IgD-negative memory B cell (primary cell): ENCODE results near the gene KIF26B. TPM values are rescaled to one million over a fixed set of nuclear protein-coding genes. Genes with fewer than 3 reads are reported as not detected.

Experiments
- H3K27ac Mint-ChIP-seq, 3 donors: one replicate each; pipeline ENCODE4 v1.8.0; 2020 to 2022; ENCODE audit warnings: mild to moderate bottlenecking in 3 of 3, mixed read lengths in 3 of 3, moderate library complexity in 1 of 3
- H3K27me3 Mint-ChIP-seq: one replicate; pipeline ENCODE4 v1.8.0; 2021; ENCODE audit warnings: mixed read lengths
- H3K36me3 Mint-ChIP-seq: one replicate; pipeline ENCODE4 v1.8.0; 2020; ENCODE audit warnings: mild to moderate bottlenecking, mixed read lengths
- H3K4me1 Mint-ChIP-seq, 3 donors: one replicate each; pipeline ENCODE4 v1.8.0; 2020 to 2022; ENCODE audit warnings: mixed read lengths in 3 of 3, mild to moderate bottlenecking in 1 of 3
- H3K4me3 Mint-ChIP-seq, 4 donors: one replicate each; pipeline ENCODE4 v1.8.0; 2020 to 2022; ENCODE audit warnings: mild to moderate bottlenecking in 4 of 4, mixed read lengths in 4 of 4, moderate library complexity in 3 of 4
- H3K9me3 Mint-ChIP-seq, 3 donors: one replicate each; pipeline ENCODE4 v1.8.0; 2020 to 2021; ENCODE audit warnings: mixed read lengths in 3 of 3, mild to moderate bottlenecking in 1 of 3
- polyA plus RNA-seq: library from polyadenylated mRNA; unstranded; fragments of 300-500 nt; fragmentation: Illumina TruSeq; gene quantifications from one replicate; pipeline ENCODE4 v1.2.3, GENCODE V29; 2021

The KIF26B gene
- polyA plus RNA-seq, 1 donor from 2014 or later = 0.29 TPM

DNA sequence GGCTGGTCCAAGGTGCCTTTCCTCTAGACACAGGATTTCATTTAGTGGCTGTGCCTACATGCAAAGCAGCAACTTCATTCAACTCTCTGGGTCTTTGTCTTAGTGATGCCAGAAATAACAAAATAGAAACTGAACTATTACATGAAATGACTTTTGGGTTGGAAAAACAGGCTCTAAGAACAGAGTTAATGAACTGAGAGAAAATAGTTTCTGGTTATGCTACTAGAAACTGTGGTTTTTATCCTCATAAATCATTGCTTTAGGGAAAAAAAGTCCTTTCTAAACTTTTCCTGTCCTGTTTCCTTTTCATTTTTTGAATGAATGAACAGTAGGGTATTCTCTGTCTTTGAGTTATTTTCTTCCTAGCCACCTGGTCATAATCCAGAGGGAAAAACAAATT is 424.0 kb downstream of the KIF26B start:
- Mint-ChIP-seq H3K4me1 (peaks cover 0 to 2% (median 1%) of the 10 kb centered on the region in 3 donors), H3K4me3 (no peak overlapping the region), H3K36me3 (no peaks in the 10 kb centered on the region), H3K27me3 (peaks cover 11% of the 10 kb centered on the region), H3K9me3 (no peaks in the 10 kb centered on the region), H3K27ac (no peak overlapping the region)

DNA sequence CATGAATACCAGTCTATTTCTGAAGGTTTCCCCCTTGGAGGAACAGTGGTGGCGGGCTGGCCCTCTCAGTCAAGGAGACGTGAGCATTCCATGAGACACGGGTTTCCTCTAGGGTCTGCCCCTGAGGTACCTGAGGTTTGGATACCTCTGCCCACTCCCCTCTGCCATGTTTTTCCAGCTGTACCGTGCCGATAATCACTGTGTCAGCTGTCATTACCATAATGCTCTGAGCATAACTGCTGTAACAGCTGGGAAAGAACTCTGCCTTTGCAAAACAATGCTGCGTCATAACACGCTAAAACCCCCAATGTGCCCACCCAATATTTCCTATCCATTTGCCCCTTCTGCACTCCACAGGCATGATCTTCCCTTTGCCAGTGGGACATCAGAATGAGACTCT is 425.1 kb downstream of the KIF26B start:
- H3K36me3 Mint-ChIP-seq = no peaks in the 10 kb centered on the region
- no peak overlapping the region for H3K27ac Mint-ChIP-seq
- H3K9me3 Mint-ChIP-seq = no peaks in the 10 kb centered on the region
- peaks cover 10% of the 10 kb centered on the region for H3K27me3 Mint-ChIP-seq
- H3K4me1 Mint-ChIP-seq = peaks cover 0 to 2% (median 1%) of the 10 kb centered on the region in 3 donors
- no peak overlapping the region for H3K4me3 Mint-ChIP-seq

DNA sequence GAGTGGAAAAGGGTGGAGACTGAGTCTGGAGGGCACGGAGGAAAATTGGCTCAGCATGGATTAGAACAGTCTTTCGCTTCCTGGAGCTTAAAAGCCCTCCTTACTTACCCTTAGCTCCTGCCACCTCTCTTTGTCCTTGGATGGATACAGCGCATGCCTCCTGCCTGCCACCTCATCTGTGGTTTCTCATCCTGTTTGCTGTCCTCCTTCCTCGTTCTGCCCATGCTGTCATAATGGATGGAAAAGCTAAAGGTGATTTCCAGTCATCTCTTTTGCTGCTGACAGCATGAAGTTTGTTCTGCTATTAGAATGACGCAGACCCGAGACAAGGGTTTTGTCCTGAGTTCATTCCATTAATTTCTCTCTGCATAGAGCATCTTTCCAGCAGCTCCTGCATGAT is 425.9 kb downstream of the KIF26B start:
- Mint-ChIP-seq H3K27ac (no peak overlapping the region), H3K27me3 (peaks cover 10% of the 10 kb centered on the region), H3K9me3 (no peaks in the 10 kb centered on the region)

DNA sequence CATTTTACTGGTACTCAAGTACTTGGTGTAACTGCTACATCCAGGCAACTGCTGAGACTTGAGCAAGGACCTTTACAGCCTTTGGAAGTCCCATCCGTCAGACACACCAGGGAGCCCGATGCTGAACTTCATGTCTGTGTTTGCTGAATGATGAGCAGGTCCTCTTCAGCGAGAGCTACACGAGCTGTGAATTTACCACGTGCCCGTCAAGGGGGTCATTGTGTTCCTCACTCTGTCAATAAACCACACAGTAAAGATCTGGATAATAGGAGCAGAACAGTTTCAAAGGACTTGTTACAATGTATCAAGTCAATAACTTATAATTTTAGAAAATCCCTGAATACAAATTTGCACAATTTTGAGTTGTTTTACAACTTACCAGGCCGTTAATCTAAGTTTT is 427.2 kb downstream of the KIF26B start:
- Mint-ChIP-seq H3K4me1 (peaks cover 0 to 2% (median 1%) of the 10 kb centered on the region in 3 donors), H3K4me3 (no peak overlapping the region), H3K9me3 (no peaks in the 10 kb centered on the region), H3K36me3 (no peaks in the 10 kb centered on the region), H3K27ac (no peak overlapping the region), H3K27me3 (peaks cover 7% of the 10 kb centered on the region)

More for the DNA sequence above, 425.9 kb downstream of the KIF26B start:
- Mint-ChIP-seq H3K4me3 (no peak overlapping the region), H3K4me1 (peaks cover 0 to 2% (median 1%) of the 10 kb centered on the region in 3 donors), H3K36me3 (no peaks in the 10 kb centered on the region)

DNA sequence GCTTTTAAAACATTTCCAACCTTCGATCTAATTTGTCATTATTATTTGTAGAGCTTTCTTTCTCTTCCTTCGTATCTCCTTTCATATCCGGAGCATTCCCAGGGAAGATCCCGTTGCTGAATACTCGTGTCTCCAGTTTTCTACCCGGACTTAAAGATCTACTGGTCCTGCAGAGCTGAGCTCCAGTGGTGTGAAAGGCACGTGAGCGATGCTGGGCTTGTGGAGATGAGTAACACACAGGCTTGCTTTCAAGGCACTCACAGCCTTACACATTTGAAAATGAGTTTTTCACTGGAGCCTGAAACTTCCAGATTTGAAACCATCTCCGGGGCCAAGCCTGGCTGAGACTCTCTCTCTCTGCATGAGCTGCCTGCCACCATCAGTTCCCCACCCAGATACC is 428.3 kb downstream of the KIF26B start:
- Mint-ChIP-seq H3K4me1 (peaks cover 0 to 2% (median 1%) of the 10 kb centered on the region in 3 donors), H3K27ac (no peak overlapping the region), H3K27me3 (peaks cover 7% of the 10 kb centered on the region), H3K36me3 (no peaks in the 10 kb centered on the region), H3K9me3 (no peaks in the 10 kb centered on the region), H3K4me3 (no peak overlapping the region)

DNA sequence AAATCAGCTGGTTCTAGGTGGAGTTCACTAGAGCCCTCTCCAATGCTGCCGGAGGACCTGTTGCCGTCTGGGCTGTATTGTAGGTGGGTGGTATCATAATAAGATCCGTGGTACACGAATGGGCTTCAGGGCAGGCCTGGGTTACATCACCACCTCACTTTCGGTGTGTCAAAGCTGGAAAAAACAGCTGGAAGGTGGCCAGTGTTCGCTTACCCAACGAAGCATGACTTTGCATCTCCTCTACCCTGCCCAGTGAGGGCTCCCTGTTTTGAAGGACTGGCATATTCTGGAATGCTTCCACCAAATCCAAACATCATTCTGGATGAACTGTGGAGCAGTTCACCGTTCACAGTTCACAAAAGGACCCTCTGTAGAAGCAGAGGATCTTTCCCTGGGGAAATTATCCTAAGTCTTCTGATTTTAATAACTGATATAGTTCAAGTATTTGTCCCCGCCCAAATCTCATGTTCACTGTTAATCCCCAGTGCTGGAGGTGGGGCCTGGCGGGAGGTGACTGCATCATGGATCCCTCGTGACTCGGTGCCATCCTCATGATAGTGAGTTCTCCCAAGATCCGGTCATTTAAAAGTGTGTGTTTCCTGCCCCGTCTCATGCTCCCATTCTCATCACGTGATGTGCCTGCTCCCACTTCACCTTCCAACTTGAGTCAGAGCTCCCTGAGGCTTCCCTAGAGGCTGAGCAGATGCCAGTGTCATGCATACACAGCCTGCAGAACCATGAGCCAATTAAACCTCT is 429.0 kb downstream of the KIF26B start:
- Mint-ChIP-seq H3K27me3 (peaks cover 3% of the 10 kb centered on the region), H3K36me3 (no peaks in the 10 kb centered on the region), H3K4me3 (no peak overlapping the region), H3K4me1 (peaks cover 0 to 2% (median 1%) of the 10 kb centered on the region in 3 donors), H3K9me3 (no peaks in the 10 kb centered on the region), H3K27ac (no peak overlapping the region)

DNA sequence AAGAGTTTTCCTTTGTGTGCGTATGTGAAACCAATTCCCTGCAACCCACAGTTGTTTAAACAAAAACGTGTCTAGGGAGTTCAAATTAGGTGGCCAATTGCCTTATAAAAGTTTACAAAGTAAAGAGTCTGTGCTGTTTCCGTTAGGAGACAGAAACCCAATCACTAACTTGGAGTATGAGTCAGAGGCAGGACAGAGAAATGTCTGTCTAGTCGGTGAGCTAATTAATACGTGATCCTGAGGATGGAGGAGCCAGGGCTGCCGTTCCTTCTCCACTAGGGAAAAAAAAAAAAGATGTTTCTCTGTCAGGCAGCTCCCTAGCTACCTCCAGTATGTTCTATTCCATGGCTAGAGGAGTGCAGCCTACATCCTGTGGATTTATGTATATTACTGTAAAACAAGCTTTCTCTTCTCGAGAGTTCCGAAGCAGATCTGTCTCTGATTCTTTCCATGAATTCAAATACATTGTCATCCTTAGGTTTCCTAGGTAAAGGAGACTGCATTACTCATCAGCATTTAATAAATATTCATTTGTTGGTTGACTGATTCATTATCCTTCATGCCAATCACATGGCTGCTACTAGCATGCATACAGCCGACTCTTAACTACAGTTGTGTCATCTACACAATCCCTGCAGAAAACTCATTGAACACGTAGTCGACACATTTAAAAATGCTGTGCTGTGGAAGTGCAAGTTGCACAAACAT is 430.6 kb downstream of the KIF26B start:
- Mint-ChIP-seq H3K4me1 (peaks cover 0 to 4% (median 1%) of the 10 kb centered on the region in 3 donors), H3K4me3 (no peak overlapping the region), H3K27me3 (peaks cover 3% of the 10 kb centered on the region), H3K27ac (no peak overlapping the region), H3K36me3 (no peaks in the 10 kb centered on the region), H3K9me3 (no peaks in the 10 kb centered on the region)

DNA sequence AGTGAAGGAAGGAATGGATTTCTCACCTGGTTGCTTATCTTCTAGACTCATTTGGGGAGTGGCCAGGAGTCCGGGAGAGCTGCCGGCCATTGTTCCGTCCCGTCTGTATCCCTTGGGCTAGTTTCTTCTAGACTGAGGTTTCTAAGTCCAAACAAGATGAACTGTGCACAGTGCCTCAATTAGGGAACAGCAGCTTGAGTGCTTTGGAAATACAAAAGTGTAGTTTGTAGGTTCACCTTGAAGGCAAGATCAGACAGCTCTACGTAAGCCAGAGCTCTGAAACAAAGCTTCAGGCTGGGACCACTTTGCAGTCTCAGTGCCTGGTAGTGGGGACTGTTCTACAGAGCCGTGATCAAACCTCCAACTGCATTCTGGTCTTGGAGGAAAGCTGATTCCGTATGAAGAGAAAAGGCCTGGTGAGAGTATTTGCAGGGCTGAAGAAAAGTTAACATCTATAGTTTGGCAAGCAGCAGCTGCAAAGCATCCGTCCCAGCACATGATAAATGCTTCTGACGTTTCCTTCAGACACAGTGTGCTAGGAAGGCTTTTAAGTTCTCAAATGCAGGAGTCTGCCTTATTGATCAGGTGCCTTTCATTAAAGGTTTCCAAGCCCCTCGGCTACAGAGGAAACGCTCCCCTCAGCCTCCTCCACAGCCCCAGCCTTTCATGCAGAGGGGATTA is 432.8 kb downstream of the KIF26B start:
- Mint-ChIP-seq H3K9me3 (no peaks in the 10 kb centered on the region), H3K4me1 (peaks cover 0 to 4% (median 0%) of the 10 kb centered on the region in 3 donors), H3K27ac (peak overlapping the region in 1 of 3 donors; percentile 29), H3K4me3 (no peak overlapping the region), H3K36me3 (no peaks in the 10 kb centered on the region), H3K27me3 (no peaks in the 10 kb centered on the region)

DNA sequence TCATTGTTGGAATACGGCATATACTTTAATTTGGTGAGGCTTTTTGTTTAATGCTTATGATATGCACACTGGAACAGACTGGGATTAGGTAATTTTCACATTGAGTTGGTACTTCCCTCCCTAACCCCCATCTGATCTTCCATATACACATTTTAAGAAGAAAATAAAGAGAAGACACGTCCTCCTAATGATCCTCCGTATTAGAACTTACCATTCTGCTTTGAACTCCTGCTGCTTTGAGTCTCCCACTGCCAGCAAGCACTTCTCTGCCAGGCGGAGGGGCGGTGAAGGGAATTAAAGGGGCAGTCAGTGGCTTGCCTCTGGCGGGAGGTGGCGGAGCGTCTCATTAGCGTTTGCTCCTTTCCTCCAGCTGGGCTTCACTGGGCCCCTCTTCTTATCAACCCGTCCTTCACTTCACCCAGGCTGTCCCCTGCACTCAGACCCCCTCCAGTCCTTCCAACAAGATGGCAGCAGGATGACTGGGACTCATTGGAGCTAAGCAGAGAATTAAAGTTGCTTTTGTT is 433.4 kb downstream of the KIF26B start:
- H3K4me1 Mint-ChIP-seq = peaks cover 0 to 2% (median 0%) of the 10 kb centered on the region in 3 donors
- H3K27me3 Mint-ChIP-seq = no peaks in the 10 kb centered on the region
- no peak overlapping the region for H3K27ac Mint-ChIP-seq
- H3K9me3 Mint-ChIP-seq = no peaks in the 10 kb centered on the region
- no peaks in the 10 kb centered on the region for H3K36me3 Mint-ChIP-seq
- no peak overlapping the region for H3K4me3 Mint-ChIP-seq

DNA sequence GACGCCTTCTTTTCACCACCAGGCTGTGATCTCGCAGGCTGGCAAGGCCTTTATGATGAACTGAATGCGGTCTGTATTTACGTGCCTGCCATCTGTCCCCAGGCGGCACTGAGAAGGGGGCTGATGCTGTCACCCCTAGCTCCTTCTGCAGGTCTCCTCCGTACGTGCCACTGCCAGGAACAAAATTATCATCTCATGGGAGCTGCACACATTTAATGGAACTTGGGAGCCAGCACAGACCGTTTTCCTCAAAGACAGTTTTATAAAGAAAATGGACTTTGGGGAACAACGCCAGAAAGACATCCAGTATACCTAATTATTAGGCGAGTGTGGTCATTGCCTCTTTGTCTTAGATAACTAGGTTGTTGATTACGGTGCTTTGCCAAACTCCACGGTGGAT is 434.5 kb downstream of the KIF26B start:
- Mint-ChIP-seq H3K27me3 (no peaks in the 10 kb centered on the region), H3K27ac (no peak overlapping the region), H3K4me1 (peaks cover 0 to 2% (median 0%) of the 10 kb centered on the region in 3 donors), H3K36me3 (no peaks in the 10 kb centered on the region), H3K9me3 (peaks cover 0 to 5% (median 0%) of the 10 kb centered on the region in 3 donors), H3K4me3 (no peak overlapping the region)

DNA sequence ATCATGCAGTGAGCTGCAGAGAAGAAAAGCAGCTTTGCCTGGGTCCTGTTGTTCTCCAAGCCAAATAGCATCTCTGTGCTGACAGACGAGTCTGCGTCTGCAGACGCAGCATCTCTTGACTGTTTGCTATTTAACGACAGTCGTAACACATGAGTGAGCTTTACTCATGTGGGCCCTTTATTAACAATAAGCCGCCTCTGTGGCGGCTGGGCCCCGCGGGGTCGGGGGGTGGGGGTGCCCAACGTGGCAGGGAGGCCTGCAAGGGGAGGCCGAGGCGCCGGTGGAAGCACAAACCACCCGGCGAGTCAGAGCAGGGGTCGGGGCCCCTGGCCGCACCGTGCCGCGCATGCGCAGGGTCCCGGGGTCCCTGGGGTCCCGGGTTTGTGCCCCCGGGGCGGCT is 435.1 kb downstream of the KIF26B start:
- Mint-ChIP-seq H3K27ac (no peak overlapping the region), H3K27me3 (no peaks in the 10 kb centered on the region), H3K4me1 (peaks cover 0 to 2% (median 0%) of the 10 kb centered on the region in 3 donors), H3K4me3 (no peak overlapping the region), H3K36me3 (no peaks in the 10 kb centered on the region), H3K9me3 (peaks cover 0 to 5% (median 0%) of the 10 kb centered on the region in 3 donors)

DNA sequence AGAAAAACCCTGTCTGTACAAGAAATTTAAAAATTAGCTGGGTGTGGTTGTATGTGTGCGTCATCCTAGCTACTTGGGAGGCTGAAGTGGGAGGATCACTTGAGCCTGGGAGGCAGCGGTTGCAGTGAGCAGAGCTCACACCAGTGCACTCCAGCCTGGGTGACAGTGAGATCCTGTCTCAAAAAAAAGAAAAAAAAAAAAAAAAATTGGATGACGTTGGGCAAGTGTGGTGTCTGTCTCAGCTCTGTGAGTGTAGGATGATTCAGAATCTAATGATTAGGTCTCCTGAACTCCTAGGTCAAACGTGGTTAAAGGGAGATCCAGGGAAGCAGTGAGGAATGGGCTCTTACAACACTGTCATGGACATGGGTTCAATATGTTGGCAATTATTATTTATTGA is 435.9 kb downstream of the KIF26B start:
- H3K27me3 Mint-ChIP-seq = no peaks in the 10 kb centered on the region
- no peak overlapping the region for H3K27ac Mint-ChIP-seq
- H3K4me1 Mint-ChIP-seq = peaks cover 0 to 2% (median 0%) of the 10 kb centered on the region in 3 donors
- no peaks in the 10 kb centered on the region for H3K36me3 Mint-ChIP-seq
- no peak overlapping the region for H3K4me3 Mint-ChIP-seq
- peaks cover 0 to 5% (median 0%) of the 10 kb centered on the region in 3 donors for H3K9me3 Mint-ChIP-seq

DNA sequence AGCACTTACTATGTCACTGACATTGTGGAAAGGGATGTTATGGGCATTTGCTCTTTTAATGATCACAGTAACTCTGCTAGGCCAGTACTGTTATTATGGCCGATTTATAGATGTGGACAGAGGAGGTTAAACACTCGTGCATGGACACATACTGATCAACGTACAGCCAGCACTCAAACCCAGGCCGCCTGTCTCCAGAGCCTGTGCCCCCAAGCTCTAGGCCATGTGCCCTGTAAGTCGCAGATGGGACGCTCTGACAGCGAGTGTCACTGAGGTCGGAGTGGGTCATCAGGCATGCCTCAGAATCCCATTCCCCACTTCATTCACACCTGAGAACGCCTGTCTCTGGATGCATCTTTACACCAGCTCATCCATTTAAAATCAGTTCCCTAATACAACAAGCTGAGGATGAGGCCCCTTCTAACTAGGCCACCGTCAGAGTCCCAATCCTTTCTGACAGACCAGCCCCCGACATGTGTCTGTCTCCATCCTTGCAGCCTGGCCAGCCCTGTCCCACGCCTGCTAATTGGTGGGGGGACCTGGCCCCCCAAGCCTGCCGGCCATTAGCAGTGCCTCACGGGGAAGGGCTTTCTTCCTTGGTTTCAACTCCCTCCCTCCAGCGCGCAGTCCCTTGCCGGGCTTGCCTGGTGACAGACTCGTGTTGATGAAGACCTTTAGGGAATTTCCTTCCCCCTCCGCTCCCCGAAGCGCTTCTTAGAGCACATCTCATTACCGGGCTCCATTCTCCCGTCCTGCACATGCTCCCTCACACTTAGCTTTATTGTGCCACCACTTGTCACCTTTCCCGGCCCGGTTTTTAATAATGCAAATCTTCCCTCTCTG is 436.8 kb downstream of the KIF26B start:
- H3K36me3 Mint-ChIP-seq = no peaks in the 10 kb centered on the region
- H3K27ac Mint-ChIP-seq = no peak overlapping the region
- H3K9me3 Mint-ChIP-seq = peaks cover 0 to 5% (median 0%) of the 10 kb centered on the region in 3 donors
- peaks cover 0 to 2% (median 0%) of the 10 kb centered on the region in 3 donors for H3K4me1 Mint-ChIP-seq
- H3K4me3 Mint-ChIP-seq = no peak overlapping the region
- no peaks in the 10 kb centered on the region for H3K27me3 Mint-ChIP-seq

DNA sequence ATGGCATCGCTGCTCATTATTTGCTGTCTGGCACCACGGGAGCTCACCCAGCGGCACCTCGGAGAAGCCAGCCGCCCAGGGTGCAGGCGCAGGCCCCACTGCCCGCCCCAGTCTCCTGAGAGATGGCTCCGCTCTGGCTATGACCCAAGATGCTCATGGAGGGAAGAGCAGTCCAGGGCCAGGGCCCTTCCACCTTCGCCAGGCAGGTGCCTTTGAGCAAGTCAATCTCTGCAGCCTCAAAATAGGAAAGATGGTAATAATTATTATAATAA is 437.3 kb downstream of the KIF26B start:
- H3K9me3 Mint-ChIP-seq = peaks cover 0 to 5% (median 0%) of the 10 kb centered on the region in 3 donors
- H3K36me3 Mint-ChIP-seq = no peaks in the 10 kb centered on the region
- peaks cover 0 to 2% (median 0%) of the 10 kb centered on the region in 3 donors for H3K4me1 Mint-ChIP-seq
- H3K27me3 Mint-ChIP-seq = no peaks in the 10 kb centered on the region
- H3K4me3 Mint-ChIP-seq = no peak overlapping the region
- H3K27ac Mint-ChIP-seq = no peak overlapping the region
